Esophagus squamous epithelium (tissue), 4 donors: ENCODE results near the gene THY1.

Experiments used
- POLR2A ChIP-seq, 4 donors: fragments of 450-650 bp; IDR thresholded peaks; one replicate each; pipeline ENCODE4 v1.6.1; 2017; ENCODE audit warnings: antibody characterized with exemption in 4 of 4, mild to moderate bottlenecking in 4 of 4, moderate library complexity in 3 of 4
- TF ChIP-seq, protein P1 (sequence below), 6 experiments: fragments of 450-650 bp in 4 of 6; fragments of 200-600 bp in 2 of 6; sonication (generic) in 2 of 6; IDR thresholded peaks; one replicate each; pipeline ENCODE4 v1.5.1; 2016 to 2019; ENCODE audit warnings: antibody characterized with exemption in 6 of 6, mild to moderate bottlenecking in 4 of 6, moderate library complexity in 4 of 6

DNA sequence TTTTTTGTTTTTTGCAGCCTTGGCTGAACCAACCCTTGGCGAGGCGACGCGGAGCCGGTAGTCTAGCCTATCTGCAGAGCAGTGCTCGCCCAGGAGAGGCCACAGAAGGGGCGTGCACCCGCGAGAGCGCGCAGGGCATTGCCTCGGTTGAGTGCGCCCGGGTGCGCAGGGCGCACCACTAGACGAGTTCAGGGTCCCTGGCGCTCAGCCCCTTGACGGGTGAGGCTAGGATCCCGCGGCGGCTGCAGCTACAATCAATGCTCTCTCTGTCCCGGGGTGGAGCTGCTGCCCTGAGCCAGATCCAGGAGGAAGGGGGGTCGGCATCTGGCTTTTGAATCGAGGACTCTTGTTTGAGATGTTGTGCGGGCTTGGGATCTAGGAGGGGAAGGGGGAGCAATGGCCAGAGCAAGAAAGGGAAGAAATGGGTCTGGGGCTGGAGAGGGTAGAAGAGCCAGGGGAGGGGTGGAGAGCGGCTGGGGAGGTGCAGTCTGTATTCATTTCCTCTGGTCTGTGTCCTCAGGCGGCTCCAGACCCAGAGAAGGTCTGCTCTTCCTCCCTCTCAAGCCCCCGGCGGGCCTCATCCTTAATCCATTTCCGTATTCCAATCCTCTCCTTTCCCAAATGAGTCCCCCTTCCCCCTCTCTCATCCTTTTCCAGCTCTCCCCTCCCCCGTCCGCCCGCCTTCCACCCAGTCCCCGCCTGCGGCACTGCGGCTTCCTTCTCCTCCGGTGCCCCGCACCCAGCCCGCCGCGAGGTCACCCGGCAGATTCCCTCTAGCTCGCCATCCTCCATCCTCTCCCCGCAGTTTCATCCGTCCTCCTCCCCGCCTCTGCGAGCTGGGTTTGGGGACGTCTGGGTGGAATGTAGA, 797 bp downstream of the THY1 start:
- no peak for TF ChIP-seq POLR2A (IDR thresholded peaks at IDR 0.05)
- TF ChIP-seq, protein P1, sequence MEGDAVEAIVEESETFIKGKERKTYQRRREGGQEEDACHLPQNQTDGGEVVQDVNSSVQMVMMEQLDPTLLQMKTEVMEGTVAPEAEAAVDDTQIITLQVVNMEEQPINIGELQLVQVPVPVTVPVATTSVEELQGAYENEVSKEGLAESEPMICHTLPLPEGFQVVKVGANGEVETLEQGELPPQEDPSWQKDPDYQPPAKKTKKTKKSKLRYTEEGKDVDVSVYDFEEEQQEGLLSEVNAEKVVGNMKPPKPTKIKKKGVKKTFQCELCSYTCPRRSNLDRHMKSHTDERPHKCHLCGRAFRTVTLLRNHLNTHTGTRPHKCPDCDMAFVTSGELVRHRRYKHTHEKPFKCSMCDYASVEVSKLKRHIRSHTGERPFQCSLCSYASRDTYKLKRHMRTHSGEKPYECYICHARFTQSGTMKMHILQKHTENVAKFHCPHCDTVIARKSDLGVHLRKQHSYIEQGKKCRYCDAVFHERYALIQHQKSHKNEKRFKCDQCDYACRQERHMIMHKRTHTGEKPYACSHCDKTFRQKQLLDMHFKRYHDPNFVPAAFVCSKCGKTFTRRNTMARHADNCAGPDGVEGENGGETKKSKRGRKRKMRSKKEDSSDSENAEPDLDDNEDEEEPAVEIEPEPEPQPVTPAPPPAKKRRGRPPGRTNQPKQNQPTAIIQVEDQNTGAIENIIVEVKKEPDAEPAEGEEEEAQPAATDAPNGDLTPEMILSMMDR (IDR thresholded peaks at IDR 0.05), result no peak
